NK-92 (cell line): ENCODE measurements around the gene ACBD7.

Source experiments
- DNase-seq: peaks from one replicate; lab custom pipeline; 2025; ENCODE audit not compliant: unreplicated experiment; lab: John Stamatoyannopoulos, UW

The ACBD7 gene

GRCh38 chr10:15088428-15089261, at the start of gene ACBD7:
Gene ACBD7 (minus strand): TSS chr10:15088776. CDS start chr10:15088728, 48 bp downstream.
- DNase-seq, result no peak

GRCh38 chr10:15137636-15138035, 49.1 kb upstream of the ACBD7 start:
- DNase-seq, result no peak

- DNase-seq, result no peak
These were observed 48.4 kb upstream of the ACBD7 start for GRCh38 chr10:15137036-15137359.

GRCh38 chr10:15136129-15137035, 47.8 kb upstream of the ACBD7 start:
- DNase-seq, result no peak

GRCh38 chr10:15131330-15131729, 42.8 kb upstream of the ACBD7 start:
- DNase-seq, result no peak

GRCh38 chr10:15124908-15125307, 36.3 kb upstream of the ACBD7 start:
- DNase-seq, result no peak

GRCh38 chr10:15124190-15124589, 35.6 kb upstream of the ACBD7 start:
- DNase-seq, result no peak

GRCh38 chr10:15123749-15124184, 35.2 kb upstream of the ACBD7 start:
- no peak for DNase-seq

GRCh38 chr10:15122477-15123030, 34.0 kb upstream of the ACBD7 start:
- DNase-seq, result no peak

GRCh38 chr10:15121707-15122106, 33.1 kb upstream of the ACBD7 start:
- no peak for DNase-seq

- no peak for DNase-seq
These were observed 31.9 kb upstream of the ACBD7 start for GRCh38 chr10:15120523-15120922.

GRCh38 chr10:15118615-15119014, 30.0 kb upstream of the ACBD7 start:
- no peak for DNase-seq

GRCh38 chr10:15116225-15116624, 27.6 kb upstream of the ACBD7 start:
- DNase-seq, result no peak

GRCh38 chr10:15113766-15114165, 25.2 kb upstream of the ACBD7 start:
- DNase-seq, result no peak

- no peak for DNase-seq
These were observed 24.1 kb upstream of the ACBD7 start for GRCh38 chr10:15112657-15113056.

- no peak for DNase-seq
These were observed 17.9 kb upstream of the ACBD7 start for GRCh38 chr10:15106352-15107013.

- DNase-seq, result no peak
These were observed 14.9 kb upstream of the ACBD7 start for GRCh38 chr10:15103513-15103912.

GRCh38 chr10:15099886-15100285, 11.3 kb upstream of the ACBD7 start:
- no peak for DNase-seq

GRCh38 chr10:15097011-15097812, 8.6 kb upstream of the ACBD7 start, which contains the start of gene RPP38:
Gene RPP38 (plus strand): TSS chr10:15097355. CDS start chr10:15103315, 5,960 bp downstream.
- DNase-seq, result peak; percentile 63

- DNase-seq, result no peak
These were observed 8.1 kb upstream of the ACBD7 start for GRCh38 chr10:15096661-15097010.
